WTC11 (cell line): Measurements from ENCODE around the gene CFAP77.

Experiments
- NR1H2 ChIP-seq: sonication (generic); formaldehyde crosslinking; IDR thresholded peaks from 2 replicates; pipeline ENCODE4 v1.9.0; 2021; ENCODE audit warnings: mild to moderate bottlenecking, moderate library complexity, missing genetic modification reagents
- NR2C2 ChIP-seq: sonication (generic); formaldehyde crosslinking; IDR thresholded peaks from 2 replicates; pipeline ENCODE4 v1.8.0; 2022; ENCODE audit warnings: mild to moderate bottlenecking, missing genetic modification reagents
- SMAD3 ChIP-seq: sonication (generic); formaldehyde crosslinking; IDR thresholded peaks from 2 replicates; pipeline ENCODE4 v1.8.0; 2022; ENCODE audit warnings: missing genetic modification reagents, mild to moderate bottlenecking, borderline replicate concordance
- TF ChIP-seq, protein P1 (sequence below): fragments of 200-600 bp; IDR thresholded peaks from 2 replicates; pipeline ENCODE4 v1.8.0; 2022; ENCODE audit warnings: antibody characterized with exemption
- TF ChIP-seq, protein P2 (sequence below): sonication (generic); formaldehyde crosslinking; IDR thresholded peaks from 2 replicates; pipeline ENCODE4 v1.8.0; 2023; ENCODE audit warnings: missing genetic modification reagents, mild to moderate bottlenecking, borderline replicate concordance

DNA sequence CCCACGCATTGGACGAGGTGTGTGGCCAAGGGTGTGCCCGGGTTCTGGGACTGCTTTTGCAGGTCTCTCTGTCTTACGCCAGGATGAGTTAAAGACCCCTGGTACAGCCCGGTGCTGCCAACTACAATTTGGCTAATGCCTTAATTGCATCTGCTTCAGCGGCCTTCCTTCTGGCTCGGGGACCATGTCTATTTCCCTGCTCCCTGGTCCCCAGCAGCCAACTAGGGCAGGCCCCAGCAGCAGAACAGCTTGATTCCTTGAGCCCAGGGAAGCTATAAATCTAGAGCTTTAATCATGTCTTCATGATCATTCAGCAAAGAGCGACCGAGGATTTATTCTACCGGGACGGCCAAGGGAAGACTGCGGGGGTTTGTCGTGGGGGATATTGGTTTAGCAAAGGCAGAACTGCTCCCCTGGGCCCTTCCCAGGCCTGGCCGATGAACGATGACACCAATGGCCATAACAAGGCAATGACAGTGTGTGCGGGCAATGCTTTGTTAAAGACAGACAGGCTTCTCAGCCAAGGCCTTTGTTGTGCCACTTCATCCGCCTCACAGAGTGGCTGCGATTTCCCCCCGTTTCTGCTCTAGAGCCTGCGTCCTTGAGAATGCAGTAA is 51.4 kb downstream of the CFAP77 start:
- TF ChIP-seq, protein P1, sequence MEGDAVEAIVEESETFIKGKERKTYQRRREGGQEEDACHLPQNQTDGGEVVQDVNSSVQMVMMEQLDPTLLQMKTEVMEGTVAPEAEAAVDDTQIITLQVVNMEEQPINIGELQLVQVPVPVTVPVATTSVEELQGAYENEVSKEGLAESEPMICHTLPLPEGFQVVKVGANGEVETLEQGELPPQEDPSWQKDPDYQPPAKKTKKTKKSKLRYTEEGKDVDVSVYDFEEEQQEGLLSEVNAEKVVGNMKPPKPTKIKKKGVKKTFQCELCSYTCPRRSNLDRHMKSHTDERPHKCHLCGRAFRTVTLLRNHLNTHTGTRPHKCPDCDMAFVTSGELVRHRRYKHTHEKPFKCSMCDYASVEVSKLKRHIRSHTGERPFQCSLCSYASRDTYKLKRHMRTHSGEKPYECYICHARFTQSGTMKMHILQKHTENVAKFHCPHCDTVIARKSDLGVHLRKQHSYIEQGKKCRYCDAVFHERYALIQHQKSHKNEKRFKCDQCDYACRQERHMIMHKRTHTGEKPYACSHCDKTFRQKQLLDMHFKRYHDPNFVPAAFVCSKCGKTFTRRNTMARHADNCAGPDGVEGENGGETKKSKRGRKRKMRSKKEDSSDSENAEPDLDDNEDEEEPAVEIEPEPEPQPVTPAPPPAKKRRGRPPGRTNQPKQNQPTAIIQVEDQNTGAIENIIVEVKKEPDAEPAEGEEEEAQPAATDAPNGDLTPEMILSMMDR, result no peak
- TF ChIP-seq SMAD3 (CRISPR knock-in tag) (no peak), NR2C2 (CRISPR knock-in tag) (no peak), NR1H2 (CRISPR knock-in tag) (no peak)
- TF ChIP-seq, protein P2, sequence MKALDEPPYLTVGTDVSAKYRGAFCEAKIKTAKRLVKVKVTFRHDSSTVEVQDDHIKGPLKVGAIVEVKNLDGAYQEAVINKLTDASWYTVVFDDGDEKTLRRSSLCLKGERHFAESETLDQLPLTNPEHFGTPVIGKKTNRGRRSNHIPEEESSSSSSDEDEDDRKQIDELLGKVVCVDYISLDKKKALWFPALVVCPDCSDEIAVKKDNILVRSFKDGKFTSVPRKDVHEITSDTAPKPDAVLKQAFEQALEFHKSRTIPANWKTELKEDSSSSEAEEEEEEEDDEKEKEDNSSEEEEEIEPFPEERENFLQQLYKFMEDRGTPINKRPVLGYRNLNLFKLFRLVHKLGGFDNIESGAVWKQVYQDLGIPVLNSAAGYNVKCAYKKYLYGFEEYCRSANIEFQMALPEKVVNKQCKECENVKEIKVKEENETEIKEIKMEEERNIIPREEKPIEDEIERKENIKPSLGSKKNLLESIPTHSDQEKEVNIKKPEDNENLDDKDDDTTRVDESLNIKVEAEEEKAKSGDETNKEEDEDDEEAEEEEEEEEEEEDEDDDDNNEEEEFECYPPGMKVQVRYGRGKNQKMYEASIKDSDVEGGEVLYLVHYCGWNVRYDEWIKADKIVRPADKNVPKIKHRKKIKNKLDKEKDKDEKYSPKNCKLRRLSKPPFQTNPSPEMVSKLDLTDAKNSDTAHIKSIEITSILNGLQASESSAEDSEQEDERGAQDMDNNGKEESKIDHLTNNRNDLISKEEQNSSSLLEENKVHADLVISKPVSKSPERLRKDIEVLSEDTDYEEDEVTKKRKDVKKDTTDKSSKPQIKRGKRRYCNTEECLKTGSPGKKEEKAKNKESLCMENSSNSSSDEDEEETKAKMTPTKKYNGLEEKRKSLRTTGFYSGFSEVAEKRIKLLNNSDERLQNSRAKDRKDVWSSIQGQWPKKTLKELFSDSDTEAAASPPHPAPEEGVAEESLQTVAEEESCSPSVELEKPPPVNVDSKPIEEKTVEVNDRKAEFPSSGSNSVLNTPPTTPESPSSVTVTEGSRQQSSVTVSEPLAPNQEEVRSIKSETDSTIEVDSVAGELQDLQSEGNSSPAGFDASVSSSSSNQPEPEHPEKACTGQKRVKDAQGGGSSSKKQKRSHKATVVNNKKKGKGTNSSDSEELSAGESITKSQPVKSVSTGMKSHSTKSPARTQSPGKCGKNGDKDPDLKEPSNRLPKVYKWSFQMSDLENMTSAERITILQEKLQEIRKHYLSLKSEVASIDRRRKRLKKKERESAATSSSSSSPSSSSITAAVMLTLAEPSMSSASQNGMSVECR (CRISPR knock-in tag), result no peak
